Fibroblast of lung (primary cell): ENCODE data around the gene TGIF1. TPM values are rescaled to one million over a fixed set of nuclear protein-coding genes. Genes with fewer than 3 reads are reported as not detected.

ENCODE experiments used
- DNase-seq, 2 donors: peaks; one replicate each; pipeline versions ENCODE4 v3.0.0 to v3.0.0-alpha.2; 2010; ENCODE audit warnings: low read depth in 2 of 2
- H2AFZ ChIP-seq: 2 replicates; pipeline ENCODE4 v1.5.1; 2012; ENCODE audit warnings: low read length, control low read depth, inconsistent platforms
- H3K27ac ChIP-seq: 2 replicates; pipeline ENCODE4 v1.5.1; 2011; ENCODE audit warnings: low read length, control low read depth; ENCODE audit not compliant: insufficient read depth
- H3K27me3 ChIP-seq: 2 replicates; pipeline ENCODE4 v1.5.1; 2011; ENCODE audit warnings: mild to moderate bottlenecking, low read length; ENCODE audit not compliant: control insufficient read depth, insufficient read depth
- H3K36me3 ChIP-seq: 2 replicates; pipeline ENCODE4 v1.5.1; 2011; ENCODE audit warnings: low read length; ENCODE audit not compliant: control insufficient read depth, insufficient read depth
- H3K4me1 ChIP-seq: 2 replicates; pipeline ENCODE4 v1.5.1; 2011; ENCODE audit warnings: low read length; ENCODE audit not compliant: control insufficient read depth, insufficient read depth; ENCODE audit errors: extremely low read depth
- H3K4me2 ChIP-seq: 2 replicates; pipeline ENCODE4 v1.5.1; 2011; ENCODE audit warnings: low read length, control low read depth; ENCODE audit not compliant: insufficient read depth; ENCODE audit errors: extremely low read depth
- H3K4me3 ChIP-seq, 4 experiments: fragments of 200-600 bp in 1 of 4; sonication (generic) in 1 of 4; replicated peaks in 1 of 4; 2 replicates each; pipeline ENCODE4 v1.5.1; 2011 to 2016; ENCODE audit warnings: low read length in 4 of 4, low read depth in 3 of 4, mild to moderate bottlenecking in 3 of 4, control low read depth in 2 of 4, inconsistent platforms in 1 of 4, mixed read lengths in 1 of 4; ENCODE audit not compliant: insufficient read depth in 1 of 4; ENCODE audit errors: control extremely low read depth in 1 of 4
- H3K79me2 ChIP-seq: 2 replicates; pipeline ENCODE4 v1.5.1; 2012; ENCODE audit warnings: mild to moderate bottlenecking, low read length, inconsistent platforms; ENCODE audit not compliant: control insufficient read depth, insufficient read depth
- H3K9ac ChIP-seq: 2 replicates; pipeline ENCODE4 v1.5.1; 2011; ENCODE audit warnings: mild to moderate bottlenecking, low read length, control low read depth; ENCODE audit not compliant: insufficient read depth
- H3K9me3 ChIP-seq: 2 replicates; pipeline ENCODE4 v1.5.1; 2012; ENCODE audit warnings: low read depth, low read length; ENCODE audit not compliant: control insufficient read depth, insufficient read depth
- H4K20me1 ChIP-seq: 2 replicates; pipeline ENCODE4 v1.5.1; 2011; ENCODE audit warnings: low read length; ENCODE audit not compliant: control insufficient read depth, insufficient read depth; ENCODE audit errors: extremely low read depth
- CTCF ChIP-seq, 2 donors: IDR thresholded peaks in 1 of 2; conservative IDR thresholded peaks in 1 of 2; 1 replicate in 1 of 2; 2 replicates in 1 of 2; pipeline ENCODE4 v1.5.1; 2011 to 2012; ENCODE audit warnings: low read length in 2 of 2, control low read depth in 1 of 2, inconsistent platforms in 1 of 2, low read depth in 1 of 2, mild to moderate bottlenecking in 1 of 2
- EZH2 ChIP-seq: IDR thresholded peaks from 2 replicates; pipeline ENCODE4 v1.5.1; 2012; ENCODE audit warnings: low read length, control low read depth, mild to moderate bottlenecking; ENCODE audit errors: missing control alignments
- polyA plus RNA-seq, 2 donors: library from polyadenylated mRNA; depleted of rRNA in 1 of 2; stranded (reverse) in 1 of 2; unstranded in 1 of 2; fragments of >200 nt; gene quantifications; 2 replicates each; pipeline ENCODE4 v1.2.1, GENCODE V29; 2011 to 2012; ENCODE audit warnings: missing spikeins in 1 of 2
- total RNA-seq: library from RNA; depleted of rRNA; stranded (reverse); fragments of >200 nt; gene quantifications from 2 replicates; pipeline ENCODE4 v1.2.1, GENCODE V29; 2014

The TGIF1 gene
- total and polyA plus RNA-seq, 2 donors (not counting 1 experiment from before 2014, with no cell fraction given), result 64.7 to 157 TPM

GRCh38 chr18:3453540-3454364, 3.8 kb downstream of the TGIF1 start:
- Histone ChIP-seq H3K9me3 (no peaks in the 10 kb centered on the region), H3K36me3 (peaks cover 11% of the 10 kb centered on the region), H3K27ac (peak overlapping the region; percentile 97), H2AFZ (no peak overlapping the region), H3K4me2 (peak overlapping the region; percentile 83), H3K4me1 (peaks cover 12% of the 10 kb centered on the region), H3K9ac (peak overlapping the region; percentile 97), H3K4me3 (peak overlapping the region; percentile 8 to 98 (median 90)), H3K79me2 (peaks cover 68% of the 10 kb centered on the region), H4K20me1 (no peaks in the 10 kb centered on the region), H3K27me3 (no peaks in the 10 kb centered on the region)
- DNase-seq, result peak; percentile 99
- TF ChIP-seq EZH2 (no peak), CTCF (conservative IDR thresholded peaks at IDR 0.05 in 1 of 2, IDR thresholded peaks at IDR 0.05 in 1 of 2; ENCODE audit: low read depth in 1 of 2, low read length in 2 of 2) (no peak)

GRCh38 chr18:3454365-3455089, 4.6 kb downstream of the TGIF1 start:
- Histone ChIP-seq H3K9ac (no peak overlapping the region), H3K4me1 (peaks cover 12% of the 10 kb centered on the region), H3K4me3 (peak overlapping the region; percentile 15 to 98 (median 42)), H2AFZ (no peak overlapping the region), H4K20me1 (no peaks in the 10 kb centered on the region), H3K27ac (peak overlapping the region; percentile 97), H3K9me3 (no peaks in the 10 kb centered on the region), H3K36me3 (peaks cover 11% of the 10 kb centered on the region), H3K27me3 (no peaks in the 10 kb centered on the region), H3K79me2 (peaks cover 71% of the 10 kb centered on the region), H3K4me2 (peak overlapping the region; percentile 80)
- peak; percentile 70 to 79 for DNase-seq
- TF ChIP-seq CTCF (conservative IDR thresholded peaks at IDR 0.05 in 1 of 2, IDR thresholded peaks at IDR 0.05 in 1 of 2; ENCODE audit: low read depth in 1 of 2, low read length in 2 of 2), result peak; percentile 59 to 70
- TF ChIP-seq EZH2, result no peak

- peak overlapping the region; percentile 15 to 98 (median 38) for H3K4me3 ChIP-seq
- H3K36me3 ChIP-seq, result peaks cover 11% of the 10 kb centered on the region
- H3K4me2 ChIP-seq, result peak overlapping the region; percentile 80
- no peak for DNase-seq
- TF ChIP-seq EZH2, result no peak
- no peak for TF ChIP-seq CTCF (conservative IDR thresholded peaks at IDR 0.05 in 1 of 2, IDR thresholded peaks at IDR 0.05 in 1 of 2; ENCODE audit: low read depth in 1 of 2, low read length in 2 of 2)
- peaks cover 69% of the 10 kb centered on the region for H3K79me2 ChIP-seq
- H3K27ac ChIP-seq, result peak overlapping the region; percentile 97
- no peaks in the 10 kb centered on the region for H3K9me3 ChIP-seq
- no peaks in the 10 kb centered on the region for H3K27me3 ChIP-seq
- H4K20me1 ChIP-seq, result no peaks in the 10 kb centered on the region
- no peak overlapping the region for H3K9ac ChIP-seq
- H3K4me1 ChIP-seq, result peaks cover 12% of the 10 kb centered on the region
- no peak overlapping the region for H2AFZ ChIP-seq
These were observed 5.2 kb downstream of the TGIF1 start for GRCh38 chr18:3455090-3455635.
